Measurements from ENCODE around the gene ADORA1. TPM values are rescaled to one million over a fixed set of nuclear protein-coding genes. Genes with fewer than 3 reads are reported as not detected.

Gene ADORA1
- polyA plus RNA-seq (ENCODE audit: insufficient read length in 10 of 10), result 1 to 10 TPM; 1.9 to 7.7 (median 4.5) TPM
- long read RNA-seq, donor 1, result 0 reads
- long read RNA-seq, donor 2, partial matches to known transcripts, result 6 of 6 reads
- long read RNA-seq, donor 2, other reads (novel, unspliced or antisense), result 0 of 6 reads
- long read RNA-seq, donor 3, result 0 reads
- long read RNA-seq, donor 4, result 0 reads
- long read RNA-seq, donor 5, partial matches to known transcripts, result 0 of 1 reads
- long read RNA-seq, donor 5, other reads (novel, unspliced or antisense), result 0 of 1 reads
- long read RNA-seq, donor 6, result 0 reads
- long read RNA-seq, donor 7, result 0 reads
- long read RNA-seq, donor 8, partial matches to known transcripts, result 0 of 1 reads
- long read RNA-seq, donor 8, other reads (novel, unspliced or antisense), result 0 of 1 reads
- long read RNA-seq, donor 9, result 0 reads

GRCh38 chr1:203127666-203128430, at the start of gene ADORA1:
Gene ADORA1 (plus strand): TSS chr1:203127726. CDS start chr1:203128842, 1,116 bp downstream.
- peak in 2 of 3 donors; percentile 45 to 72 for DNase-seq

GRCh38 chr1:203077956-203078355, 49.6 kb upstream of the ADORA1 start:
- DNase-seq, result no peak

- no peak for DNase-seq
Observed at GRCh38 chr1:203078478-203078877, 49.0 kb upstream of the ADORA1 start.

- DNase-seq, result no peak
Observed at GRCh38 chr1:203080456-203080855, 47.1 kb upstream of the ADORA1 start.

- no peak for DNase-seq
Observed at GRCh38 chr1:203081465-203082230, 45.9 kb upstream of the ADORA1 start.

GRCh38 chr1:203082231-203082505, 45.4 kb upstream of the ADORA1 start:
- no peak for DNase-seq

- DNase-seq, result no peak
Observed at GRCh38 chr1:203082571-203083462, 44.7 kb upstream of the ADORA1 start.

- DNase-seq, result no peak
Observed at GRCh38 chr1:203083463-203083921, 44.0 kb upstream of the ADORA1 start.

- DNase-seq, result no peak
Observed at GRCh38 chr1:203084588-203085527, 42.7 kb upstream of the ADORA1 start.

GRCh38 chr1:203085528-203086406, 41.8 kb upstream of the ADORA1 start, which contains the start of gene MYOG:
Gene MYOG (minus strand): TSS chr1:203086012. CDS start chr1:203085961, 51 bp downstream.
- DNase-seq, result peak; percentile 62 to 72 (median 64)

GRCh38 chr1:203086992-203087763, 40.3 kb upstream of the ADORA1 start:
- DNase-seq, result no peak

GRCh38 chr1:203088441-203088840, 39.1 kb upstream of the ADORA1 start:
- no peak for DNase-seq

- no peak for DNase-seq
Observed at GRCh38 chr1:203089001-203089650, 38.4 kb upstream of the ADORA1 start.

GRCh38 chr1:203089651-203090045, 37.9 kb upstream of the ADORA1 start:
- DNase-seq, result peak in 2 of 3 donors; percentile 56 to 69

- DNase-seq, result no peak
Observed at GRCh38 chr1:203090421-203091198, 36.9 kb upstream of the ADORA1 start.

GRCh38 chr1:203091199-203091477, 36.4 kb upstream of the ADORA1 start:
- no peak for DNase-seq

- DNase-seq, result no peak
Observed at GRCh38 chr1:203091761-203092330, 35.7 kb upstream of the ADORA1 start.

Measured in muscle of back (tissue), 13 donors.